ENCODE measurements around the gene USP48.
A peak's percentile ranks its signal among the peaks of the same experiment; 100 is the strongest.
"Not testable (repeated sequence)": the region's sequence is repeated elsewhere in the genome, so short reads cannot be mapped to it uniquely, and the experiment has no call there.

The USP48 gene

GRCh38 chr1:21774835-21775549 is 8.0 kb downstream of the USP48 start:
- no peak for DNase-seq

DNA sequence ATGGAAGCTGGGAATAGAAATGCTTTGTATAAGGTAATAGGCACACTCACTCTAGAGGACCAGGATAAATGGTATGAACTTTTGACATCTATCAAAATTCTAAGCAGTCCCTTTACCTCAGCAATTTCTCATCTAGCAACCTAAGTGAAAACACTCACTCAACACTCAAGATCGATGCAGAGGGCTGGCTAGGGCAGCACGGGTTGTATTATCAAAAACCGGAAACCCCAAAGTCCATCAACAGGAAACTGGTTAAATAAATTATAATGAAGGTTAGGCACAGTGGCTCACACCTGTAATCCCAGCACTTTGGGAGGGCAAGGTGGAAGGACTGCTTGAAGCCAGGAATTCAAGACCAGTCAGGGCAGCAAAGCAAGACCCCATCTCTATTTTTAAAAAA is 9.4 kb downstream of the USP48 start:
- DNase-seq: no peak

GRCh38 chr1:21771672-21772071 is 11.3 kb downstream of the USP48 start:
- not testable (repeated sequence) for DNase-seq

DNA sequence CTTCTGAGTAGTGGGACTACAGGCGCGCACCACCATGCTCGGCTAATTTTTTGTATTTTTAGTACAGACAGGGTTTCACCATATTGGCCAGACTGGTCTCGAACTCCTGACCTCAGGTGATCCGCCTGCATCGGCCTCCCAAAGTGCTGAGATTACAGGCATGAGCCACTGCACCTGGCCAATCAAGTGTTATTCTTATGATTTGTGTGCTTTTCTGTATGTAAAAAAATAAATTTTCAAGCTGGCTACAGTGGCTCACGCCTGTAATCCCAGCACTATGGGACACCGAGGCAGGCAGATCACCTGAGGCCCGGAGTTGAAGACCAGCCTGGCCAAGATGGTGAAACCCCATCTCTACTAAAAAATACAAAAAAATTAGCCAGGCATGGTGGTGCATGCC is 12.3 kb downstream of the USP48 start:
- not testable (repeated sequence) for DNase-seq

- DNase-seq: no peak
Observed at GRCh38 chr1:21770201-21770600, 12.7 kb downstream of the USP48 start.

DNA sequence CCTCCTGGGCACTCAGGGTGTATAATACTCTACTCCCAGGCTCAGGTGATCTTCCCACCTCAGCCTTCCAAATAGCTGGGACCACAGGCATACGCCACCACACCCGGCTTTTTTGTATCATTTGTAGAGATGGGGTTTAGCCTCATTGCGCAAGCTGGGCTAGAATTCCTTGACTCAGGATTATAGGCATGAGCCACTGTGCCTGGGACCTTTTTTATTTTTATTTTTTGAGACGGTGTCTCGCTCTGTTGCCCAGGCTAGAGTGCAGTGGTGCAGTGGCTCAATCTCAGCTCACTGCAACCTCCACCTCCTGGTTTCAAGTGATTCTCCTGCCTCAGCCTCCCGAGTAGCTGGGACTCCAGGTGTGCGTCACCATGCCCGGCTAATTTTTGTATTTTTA is 15.8 kb downstream of the USP48 start:
- DNase-seq: peak; percentile 19

DNA sequence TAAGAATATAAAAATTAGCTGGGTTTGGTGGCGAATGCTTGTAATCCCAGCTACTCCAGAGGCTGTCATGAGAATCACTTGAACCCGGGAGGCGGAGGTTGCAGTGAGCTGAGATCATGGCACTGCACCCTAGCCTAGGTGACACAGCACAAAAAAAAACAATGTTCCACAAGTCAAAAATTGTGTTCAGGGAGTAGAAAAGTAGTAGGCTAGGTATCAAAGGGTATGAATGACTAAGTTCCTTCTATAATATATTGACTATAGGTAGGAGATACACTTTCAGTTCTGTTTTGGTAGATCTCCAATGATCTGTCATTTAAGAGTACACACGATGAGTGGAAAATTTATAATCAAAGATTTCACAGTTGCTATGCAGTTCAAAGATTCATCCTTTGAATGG is 16.7 kb downstream of the USP48 start:
- DNase-seq: peak; percentile 18

GRCh38 chr1:21764615-21765423 is 18.1 kb downstream of the USP48 start:
- DNase-seq: peak; percentile 29

DNA sequence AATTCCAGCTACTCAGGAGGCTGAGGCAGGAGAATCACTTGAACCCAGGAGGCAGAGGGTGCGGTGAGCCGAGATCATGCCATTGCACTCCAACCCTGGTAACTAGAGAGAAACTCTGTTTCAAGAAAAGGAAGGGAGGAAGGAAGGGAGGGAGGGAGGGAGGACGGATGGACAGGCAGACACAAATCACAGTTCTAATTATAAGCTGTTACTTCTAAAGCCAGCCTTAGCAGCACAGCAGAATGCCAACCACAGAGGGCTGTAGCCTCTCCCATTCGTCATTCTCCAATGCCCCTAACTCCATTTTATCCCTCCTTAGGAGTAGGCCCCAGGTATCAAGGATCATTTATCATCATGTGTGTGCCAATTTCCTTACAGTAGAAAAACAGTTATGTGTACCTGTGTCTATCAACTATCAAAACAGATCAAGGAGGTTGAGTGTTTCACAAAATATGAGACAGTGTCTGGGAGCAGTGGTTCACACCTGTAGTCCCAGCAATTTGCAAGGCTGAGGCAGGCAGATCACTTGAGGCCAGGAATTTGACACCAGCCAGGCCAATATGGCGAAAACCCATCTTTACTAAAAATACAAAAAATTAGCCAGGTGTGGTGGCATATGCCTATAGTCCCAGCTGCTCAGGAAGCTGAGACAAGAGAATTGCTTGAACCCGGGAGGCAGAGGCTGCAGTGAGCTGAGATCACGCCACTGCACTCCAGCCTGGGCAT is 19.1 kb downstream of the USP48 start:
- DNase-seq: no peak

GRCh38 chr1:21763236-21763635 is 19.7 kb downstream of the USP48 start:
- no peak for DNase-seq

DNA sequence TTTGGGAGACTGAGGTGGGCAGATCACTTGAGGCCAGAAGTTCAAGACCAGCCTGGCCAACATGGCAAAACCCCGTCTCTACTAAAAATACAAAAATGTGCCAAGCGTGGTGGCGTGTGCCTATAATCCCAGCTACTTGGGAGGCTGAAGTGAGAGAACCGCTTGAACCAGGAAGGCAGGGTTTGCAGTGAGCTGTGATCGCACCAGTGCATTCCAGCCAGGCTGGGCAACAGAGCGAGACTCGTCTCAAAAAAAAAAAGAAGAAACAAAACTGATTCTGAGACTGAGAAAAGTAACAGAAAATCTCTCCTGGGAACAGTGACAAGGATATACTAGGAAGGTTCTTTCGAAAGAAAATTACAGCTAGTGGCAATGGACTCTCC is 20.9 kb downstream of the USP48 start:
- no peak for DNase-seq

DNA sequence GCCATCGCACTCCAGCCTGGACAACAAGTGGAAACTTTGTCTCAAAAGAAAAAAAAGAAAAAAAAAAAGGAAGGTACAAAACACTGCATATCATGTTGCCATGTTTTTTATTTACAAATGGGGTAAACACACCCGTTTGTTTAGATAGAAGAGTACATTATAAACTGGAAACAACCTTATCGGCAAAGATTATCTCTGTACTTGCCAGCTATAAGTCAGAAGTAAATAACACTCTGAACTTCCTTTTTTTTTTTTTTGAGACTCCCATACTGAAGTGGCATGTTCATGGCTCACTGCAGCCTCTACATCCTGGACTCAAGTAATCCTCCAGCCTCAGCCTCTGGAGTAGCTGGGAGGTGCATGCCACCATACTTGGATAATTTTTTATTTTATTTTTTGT is 21.9 kb downstream of the USP48 start:
- no peak for DNase-seq

DNA sequence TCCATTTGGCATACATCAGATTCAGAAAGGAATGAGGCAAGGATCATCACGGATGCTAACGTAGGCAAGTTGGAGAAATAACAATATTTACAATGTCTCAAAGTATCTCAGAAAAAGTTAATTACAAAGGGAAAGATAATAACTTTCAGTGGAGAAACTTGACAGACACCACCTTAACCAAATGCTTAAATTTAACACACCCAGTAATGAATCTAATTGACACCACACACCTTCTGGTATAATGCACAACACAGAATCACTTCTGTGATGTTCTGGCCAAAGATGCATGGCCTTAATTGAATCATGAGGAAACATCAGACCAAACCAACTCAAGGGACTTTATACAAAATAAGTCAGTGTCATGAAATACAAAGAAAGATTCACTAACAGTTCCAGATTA is 23.1 kb downstream of the USP48 start:
- no peak for DNase-seq

GRCh38 chr1:21759182-21759581 is 23.8 kb downstream of the USP48 start:
- no peak for DNase-seq

- DNase-seq: no peak
Observed at GRCh38 chr1:21758614-21759013, 24.3 kb downstream of the USP48 start.

DNA sequence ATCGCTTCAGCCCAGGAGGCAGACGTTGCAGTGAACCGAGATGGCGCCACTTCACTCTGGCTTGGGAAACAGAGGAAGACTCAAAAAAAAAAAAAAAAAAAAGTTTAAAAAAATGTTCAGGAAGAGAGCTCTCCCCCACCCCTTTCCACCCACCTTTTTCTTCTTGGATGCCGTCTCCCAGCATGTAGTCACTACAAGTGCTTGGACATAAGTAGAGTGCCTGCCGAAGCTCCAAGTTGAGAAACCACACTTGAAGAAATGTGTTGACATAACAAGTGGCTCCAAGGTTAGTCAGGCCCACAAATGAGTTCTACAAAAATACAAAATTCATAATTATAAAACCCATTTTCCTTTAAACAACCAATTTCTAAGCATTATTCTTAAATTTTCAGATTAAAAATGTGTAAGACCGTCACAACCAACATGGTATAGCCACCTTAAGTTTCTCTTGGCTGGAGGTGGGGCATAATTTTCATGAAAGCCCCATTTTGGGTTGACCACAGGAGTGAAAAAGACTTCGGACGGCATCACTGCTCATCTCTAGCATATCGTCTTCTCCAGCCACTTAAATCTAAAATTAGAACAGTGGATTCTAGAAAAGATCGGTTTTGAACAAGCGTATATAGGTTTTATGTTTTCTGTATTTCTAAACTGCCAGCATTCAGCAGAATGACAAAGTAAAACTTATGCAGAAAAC is 26.4 kb downstream of the USP48 start:
- DNase-seq: no peak

- no peak for DNase-seq
Observed at GRCh38 chr1:21755067-21755466, 27.9 kb downstream of the USP48 start.

DNA sequence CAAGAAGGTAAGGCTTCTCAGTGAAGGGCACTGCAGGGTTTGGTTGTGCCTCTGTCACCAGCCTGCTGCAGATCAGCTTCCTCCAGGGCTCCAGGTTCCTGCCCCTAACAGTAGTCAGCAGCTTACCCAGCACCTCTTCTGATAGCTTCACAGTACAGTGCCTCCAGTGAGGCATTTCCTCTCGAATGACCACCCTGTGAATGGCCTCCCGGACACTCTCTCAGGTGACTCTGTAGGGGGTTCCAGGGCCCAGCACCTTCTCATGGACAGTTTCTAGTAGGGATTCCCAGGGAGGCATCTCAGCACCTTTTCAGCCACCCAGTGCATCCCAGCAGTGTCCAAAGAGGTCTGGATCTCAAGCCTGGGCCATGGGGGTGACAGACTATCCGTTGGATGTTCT is 28.4 kb downstream of the USP48 start:
- no peak for DNase-seq

DNA sequence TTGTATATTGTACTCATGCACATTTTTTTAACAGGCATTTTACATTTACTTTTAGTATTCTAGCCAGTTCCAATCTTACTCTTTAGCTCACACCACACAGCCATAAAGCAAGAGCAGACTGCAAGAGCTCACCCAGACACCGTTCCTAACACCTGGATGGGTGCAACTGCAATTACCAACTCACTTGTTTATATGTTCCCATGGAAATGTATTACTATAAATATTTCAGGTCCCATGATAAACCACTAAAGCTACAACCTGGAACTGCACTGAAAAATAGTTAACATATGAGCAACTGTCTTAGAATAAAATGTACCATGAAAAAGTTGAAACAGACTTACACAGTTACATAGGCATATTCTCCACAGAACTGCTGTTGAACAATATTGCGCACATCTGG is 30.8 kb downstream of the USP48 start:
- no peak for DNase-seq

DNA sequence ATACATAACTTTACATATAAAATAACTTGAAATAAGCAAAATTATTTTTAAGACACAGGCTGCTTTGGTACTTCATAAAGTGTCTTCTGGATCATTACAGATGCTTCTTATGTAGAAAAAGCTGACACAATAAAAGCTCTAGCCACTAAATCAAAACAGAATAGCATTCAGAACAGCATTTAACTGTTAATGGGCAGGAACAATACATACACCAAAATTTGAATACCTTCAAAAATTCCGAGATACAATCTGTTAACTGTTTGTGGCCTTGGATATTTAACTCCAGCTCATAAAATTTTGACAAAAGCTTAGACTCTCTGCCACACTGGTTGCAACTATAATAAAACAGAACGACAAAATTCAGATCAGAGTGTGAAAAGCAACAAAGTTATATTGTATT is 31.7 kb downstream of the USP48 start:
- DNase-seq: no peak

DNA sequence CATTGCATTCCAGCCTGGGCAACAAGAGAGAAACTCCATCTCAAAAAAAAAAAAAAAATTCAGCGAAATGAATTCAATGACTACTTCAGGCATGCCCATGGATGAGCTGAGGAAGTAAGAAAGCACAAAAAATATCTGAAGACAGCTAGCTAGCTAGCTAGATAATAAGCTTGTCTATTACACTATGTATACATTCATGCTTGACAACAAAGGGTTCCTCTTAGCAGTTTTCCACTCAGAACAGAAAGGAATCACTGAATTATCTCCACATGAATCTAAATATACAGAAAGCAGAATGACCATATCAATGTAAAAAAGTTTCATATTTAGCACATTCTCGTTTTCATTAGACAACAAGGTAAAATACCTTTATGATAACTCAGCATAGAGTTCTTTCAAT is 32.1 kb downstream of the USP48 start:
- DNase-seq: no peak

DNA sequence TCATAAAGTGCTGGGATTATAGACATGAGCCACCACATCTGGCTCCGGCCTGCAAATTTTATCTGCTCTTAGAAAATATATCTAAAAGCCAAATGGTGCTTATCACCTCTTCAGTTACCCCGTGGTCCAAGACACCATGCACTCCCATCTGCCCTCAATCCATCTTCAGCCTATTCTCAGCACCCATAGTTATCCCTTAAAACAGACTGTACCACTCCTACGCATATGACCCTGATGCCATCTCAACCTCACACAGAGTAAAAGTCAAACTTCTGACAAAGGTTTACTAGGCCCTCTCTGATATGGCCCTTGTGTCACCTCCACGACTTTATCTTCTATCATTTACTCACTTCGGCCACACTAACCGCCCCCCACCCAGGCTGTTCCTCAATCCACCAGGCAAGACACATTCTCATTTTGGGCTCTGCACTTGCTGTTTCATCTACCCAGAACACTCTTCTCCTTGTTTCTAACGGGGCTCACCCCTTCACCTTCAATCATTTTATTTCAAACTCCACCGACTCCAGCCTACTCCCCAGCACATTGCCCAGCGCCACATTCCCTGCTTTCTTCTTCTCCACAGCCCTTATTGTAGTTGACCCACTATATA is 33.0 kb downstream of the USP48 start:
- DNase-seq: no peak

DNA sequence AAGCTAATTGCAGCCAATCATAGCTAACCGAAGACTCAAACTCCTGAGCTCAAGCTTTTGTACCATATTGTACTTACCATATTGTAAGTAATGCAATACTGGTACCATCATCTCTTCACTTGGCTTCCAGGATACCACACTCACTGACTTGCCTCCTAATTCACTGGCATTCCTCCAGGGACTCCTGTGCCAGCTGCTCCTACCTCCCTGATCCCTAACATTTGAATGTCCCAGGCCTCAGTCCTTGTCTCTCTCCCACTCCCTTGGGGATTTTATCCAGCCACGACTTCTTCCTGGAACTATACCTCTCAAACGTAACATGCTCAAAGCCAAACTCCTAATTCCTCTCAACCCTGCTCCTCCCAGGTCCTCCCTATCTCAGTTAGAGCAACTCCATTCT is 33.8 kb downstream of the USP48 start:
- DNase-seq: no peak
